Activated naive CD8-positive, alpha-beta T cell treated with anti-CD3 and anti-CD28 coated beads, Interleukin-2, amount 10 ng/mL, durations not matched to agents 7 days and 5 days (primary cell): ENCODE measurements around the gene COL20A1. TPM values are rescaled to one million over a fixed set of nuclear protein-coding genes. Genes with fewer than 3 reads are reported as not detected.

Experiments
- ATAC-seq: fragments of 150-1000 bp; cut with Tn5 transposase; one replicate; pipeline ENCODE4 v1.10.0; 2021; ENCODE audit warnings: low read depth, moderate library complexity
- POLR2A ChIA-PET: fragments of 350-600 bp; sonication (Branson Sonifier 250); formaldehyde crosslinking; loops from one replicate; lab custom pipeline; 2021; ENCODE audit warnings: antibody characterized with exemption; lab: Charles Lee
- DNase-seq: peaks from one replicate; pipeline ENCODE4 v3.0.0; 2021
- H3K27ac Mint-ChIP-seq: one replicate; pipeline ENCODE4 v1.8.0; 2022; ENCODE audit warnings: mild to moderate bottlenecking, mixed read lengths
- H3K27me3 Mint-ChIP-seq: one replicate; pipeline ENCODE4 v1.8.0; 2022; ENCODE audit warnings: mild to moderate bottlenecking, moderate library complexity, mixed read lengths
- H3K36me3 Mint-ChIP-seq: one replicate; pipeline ENCODE4 v1.8.0; 2021; ENCODE audit warnings: mild to moderate bottlenecking, mixed read lengths
- H3K4me1 Mint-ChIP-seq: one replicate; pipeline ENCODE4 v1.8.0; 2021; ENCODE audit warnings: mixed read lengths
- H3K4me3 Mint-ChIP-seq: one replicate; pipeline ENCODE4 v1.8.0; 2022; ENCODE audit warnings: mild to moderate bottlenecking, moderate library complexity, mixed read lengths
- H3K9me3 Mint-ChIP-seq: one replicate; pipeline ENCODE4 v1.8.0; 2021; ENCODE audit warnings: mixed read lengths
- total RNA-seq, 2 experiments: library from RNA; stranded (reverse); gene quantifications; one replicate each; pipeline ENCODE4 v1.2.3, GENCODE V29; 2021

Gene COL20A1
- total RNA-seq, 2 experiments from 2014 or later: 0.26 TPM; not detected in 1

DNA sequence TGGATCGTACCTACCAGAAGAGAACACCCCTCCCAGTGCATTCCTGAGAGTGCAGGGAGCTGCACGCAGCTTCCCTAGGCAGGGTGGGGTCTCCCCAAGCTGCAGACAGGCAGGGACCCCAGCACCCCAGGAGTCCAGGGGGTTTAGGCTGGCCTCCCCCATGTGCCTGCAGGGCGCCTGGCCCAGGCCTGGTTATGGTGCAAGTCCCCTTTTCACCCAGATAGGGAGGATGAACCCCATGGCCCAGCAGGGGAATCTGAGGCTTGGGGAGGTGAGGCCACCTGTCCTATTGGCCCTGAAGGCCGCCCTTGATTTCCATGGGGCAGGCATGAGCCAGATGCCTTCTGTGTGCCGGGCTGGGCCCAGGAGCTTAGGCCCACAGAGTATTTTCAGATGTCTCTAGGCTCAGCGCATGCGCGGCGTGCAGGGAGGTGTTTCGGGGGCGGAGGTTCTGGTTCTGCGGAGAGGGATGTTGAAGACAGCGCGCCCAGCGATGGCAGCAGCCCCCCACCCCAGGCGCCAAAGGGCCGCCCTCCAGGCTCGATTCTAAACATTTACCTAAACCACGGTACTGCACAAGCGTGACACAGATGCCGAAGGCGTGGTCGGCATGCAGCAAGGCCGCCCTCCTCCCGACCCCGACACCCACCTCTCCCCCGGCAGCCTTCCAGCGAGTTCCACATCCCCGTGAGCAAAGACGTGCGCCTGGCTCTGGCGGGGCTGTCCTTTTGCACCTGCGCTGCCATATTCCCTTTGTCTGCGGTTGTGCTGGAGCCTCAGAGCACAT is 29.4 kb downstream of the COL20A1 start:
- no peaks in the 10 kb centered on the region for H3K9me3 Mint-ChIP-seq

DNA sequence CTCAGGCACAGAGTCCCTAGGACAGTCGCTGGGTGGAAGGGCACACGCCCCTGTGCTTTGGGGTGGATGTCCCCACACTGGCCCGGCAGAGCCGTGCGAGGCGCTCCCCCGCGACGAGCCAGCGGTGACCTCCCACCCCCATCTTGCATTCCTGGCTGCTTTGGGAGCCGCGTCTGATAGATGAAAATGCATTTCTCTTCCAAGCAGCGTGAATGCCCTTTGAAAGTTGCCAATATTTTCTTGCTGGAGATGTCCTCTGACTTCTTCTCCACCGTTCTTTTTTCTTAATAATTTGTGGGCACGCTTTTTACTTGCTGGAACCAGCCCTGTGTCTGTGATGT is 29.9 kb downstream of the COL20A1 start:
- DNase-seq (peak; percentile 14), ATAC-seq (no peak)
- H3K27me3 Mint-ChIP-seq: peaks cover 11% of the 10 kb centered on the region
- POLR2A ChIA-PET: no interaction called here
- no peaks in the 10 kb centered on the region for H3K9me3 Mint-ChIP-seq
- H3K4me1 Mint-ChIP-seq: no peaks in the 10 kb centered on the region
- H3K4me3 Mint-ChIP-seq: no peak overlapping the region
- no peak overlapping the region for H3K27ac Mint-ChIP-seq
- H3K36me3 Mint-ChIP-seq: no peaks in the 10 kb centered on the region

More for the DNA sequence above, 29.4 kb downstream of the COL20A1 start:
- no peak for ATAC-seq
- H3K36me3 Mint-ChIP-seq: no peaks in the 10 kb centered on the region
- no peak overlapping the region for H3K4me3 Mint-ChIP-seq
- peaks cover 11% of the 10 kb centered on the region for H3K27me3 Mint-ChIP-seq
- POLR2A ChIA-PET: no interaction called here
- H3K4me1 Mint-ChIP-seq: no peaks in the 10 kb centered on the region
- DNase-seq: peak; percentile 20
- no peak overlapping the region for H3K27ac Mint-ChIP-seq

- POLR2A ChIA-PET: no interaction called here
- Mint-ChIP-seq H3K36me3 (no peaks in the 10 kb centered on the region), H3K27me3 (peaks cover 11% of the 10 kb centered on the region), H3K4me1 (no peaks in the 10 kb centered on the region), H3K4me3 (no peak overlapping the region), H3K27ac (no peak overlapping the region), H3K9me3 (no peaks in the 10 kb centered on the region)
- ATAC-seq: no peak
- DNase-seq: no peak
Measured at GRCh38 chr20:63323357-63323981, 30.5 kb downstream of the COL20A1 start.

DNA sequence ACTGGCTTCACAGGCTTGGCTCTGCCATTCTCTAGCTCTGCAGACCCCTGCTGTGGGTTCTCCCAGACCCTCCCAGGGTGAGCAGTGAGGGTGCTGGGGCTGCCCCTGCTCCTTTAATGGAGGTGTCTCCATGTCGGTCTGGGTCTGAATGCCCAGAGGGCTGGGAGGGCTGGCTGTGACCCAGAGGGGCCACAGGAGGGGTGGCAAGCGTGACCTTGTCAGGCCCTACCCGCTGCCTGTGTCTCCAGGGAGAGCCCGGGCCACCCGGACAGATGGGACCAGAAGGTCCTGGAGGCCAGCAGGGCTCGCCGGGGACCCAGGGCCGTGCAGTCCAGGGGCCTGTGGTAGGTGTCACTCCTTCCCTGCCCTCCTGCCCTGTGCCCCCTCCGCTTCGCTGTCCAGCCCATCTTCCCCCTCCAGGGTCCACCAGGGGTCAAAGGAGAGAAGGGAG is 32.1 kb downstream of the COL20A1 start:
- no peak overlapping the region for H3K4me3 Mint-ChIP-seq
- H3K9me3 Mint-ChIP-seq: no peaks in the 10 kb centered on the region
- H3K4me1 Mint-ChIP-seq: no peaks in the 10 kb centered on the region
- H3K36me3 Mint-ChIP-seq: no peaks in the 10 kb centered on the region
- no peak overlapping the region for H3K27ac Mint-ChIP-seq
- POLR2A ChIA-PET: no interaction called here
- DNase-seq (no peak), ATAC-seq (no peak)
- H3K27me3 Mint-ChIP-seq: peaks cover 11% of the 10 kb centered on the region

- H3K36me3 Mint-ChIP-seq: no peaks in the 10 kb centered on the region
- no peak for ATAC-seq
- H3K27me3 Mint-ChIP-seq: peaks cover 11% of the 10 kb centered on the region
- no peaks in the 10 kb centered on the region for H3K9me3 Mint-ChIP-seq
- POLR2A ChIA-PET: no interaction called here
- no peaks in the 10 kb centered on the region for H3K4me1 Mint-ChIP-seq
- DNase-seq: peak; percentile 15
- no peak overlapping the region for H3K4me3 Mint-ChIP-seq
- no peak overlapping the region for H3K27ac Mint-ChIP-seq
Measured at GRCh38 chr20:63325554-63326313, 32.7 kb downstream of the COL20A1 start.

DNA sequence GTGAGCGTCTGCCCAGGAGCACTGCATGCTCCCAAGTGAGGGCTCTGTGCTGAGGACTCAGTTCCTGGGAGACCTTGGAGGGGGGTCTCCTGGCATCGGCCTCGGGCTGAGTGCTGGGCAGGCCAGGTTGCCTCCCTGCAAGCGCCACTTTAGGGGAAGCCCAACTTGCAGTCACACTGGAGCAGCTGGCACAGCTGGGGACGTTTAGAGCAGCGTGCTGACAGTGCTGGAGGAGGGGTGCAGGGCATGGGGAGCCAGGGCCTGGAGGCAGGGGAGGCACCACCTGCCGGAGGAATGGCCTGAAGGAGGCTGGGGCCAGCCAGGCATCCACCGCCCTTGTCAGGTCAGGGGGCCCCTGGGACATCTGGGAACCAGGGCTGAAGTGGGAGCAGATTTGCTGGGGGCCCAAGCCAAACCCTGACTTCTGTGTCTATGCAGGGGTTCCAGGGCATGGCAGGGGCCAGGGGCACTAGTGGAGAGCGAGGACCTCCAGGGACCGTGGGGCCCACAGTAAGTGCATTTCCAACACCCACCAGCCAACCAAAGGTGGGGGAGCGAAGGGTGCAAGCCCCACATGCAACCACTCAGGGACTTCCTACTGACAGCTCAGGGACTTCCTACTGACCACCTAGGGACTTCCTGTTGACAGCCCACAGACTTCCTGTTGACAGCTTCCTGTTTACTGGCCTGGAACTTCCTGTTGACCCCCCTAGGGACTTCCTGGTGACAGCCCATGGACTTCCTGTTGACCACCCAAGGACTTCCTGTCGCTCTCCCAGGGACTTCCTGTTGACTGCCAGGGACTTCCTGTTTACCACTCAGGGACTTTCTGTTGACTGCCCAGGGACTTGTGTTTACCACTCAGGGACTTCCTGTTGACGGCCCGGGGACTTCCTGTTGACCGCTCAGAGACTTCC is 33.6 kb downstream of the COL20A1 start:
- no peak for DNase-seq
- Mint-ChIP-seq H3K36me3 (peaks cover under 1% of the 10 kb centered on the region), H3K4me1 (no peaks in the 10 kb centered on the region), H3K27ac (peak overlapping the region; percentile 63), H3K9me3 (peaks cover 2% of the 10 kb centered on the region), H3K27me3 (peaks cover 11% of the 10 kb centered on the region), H3K4me3 (no peak overlapping the region)
- POLR2A ChIA-PET: no interaction called here
- ATAC-seq: no peak

DNA sequence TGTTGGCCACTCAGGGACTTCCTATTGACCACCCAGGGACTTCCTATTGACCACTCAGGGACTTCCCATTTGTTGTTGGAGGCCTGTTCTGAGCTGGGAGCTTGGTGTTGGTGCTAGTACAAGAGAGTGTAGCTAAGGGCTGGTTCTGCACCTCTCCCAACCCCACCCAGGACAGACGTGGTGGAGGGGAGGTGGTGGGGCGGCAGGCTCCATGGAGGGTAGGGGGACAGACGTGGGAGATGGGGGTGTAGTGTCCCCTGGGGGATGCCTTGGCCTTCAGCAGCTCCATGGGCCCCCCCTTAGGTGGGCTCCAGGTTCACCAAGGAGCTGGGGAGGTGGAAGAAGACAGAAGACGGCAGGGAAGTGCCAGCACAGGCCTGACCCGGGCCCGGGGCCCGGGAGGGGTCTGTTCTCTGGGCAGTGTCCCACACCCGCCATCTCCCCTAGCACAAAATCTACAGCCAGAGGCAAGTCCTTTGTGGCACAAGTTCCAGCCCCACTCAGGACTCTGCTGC is 34.3 kb downstream of the COL20A1 start:
- peak; percentile 36 for ATAC-seq
- H3K36me3 Mint-ChIP-seq: peaks cover 2% of the 10 kb centered on the region
- H3K27me3 Mint-ChIP-seq: peaks cover 13% of the 10 kb centered on the region
- peak overlapping the region; percentile 63 for H3K27ac Mint-ChIP-seq
- no peak for DNase-seq
- POLR2A ChIA-PET: no interaction called here
- peaks cover 7% of the 10 kb centered on the region for H3K9me3 Mint-ChIP-seq
- H3K4me3 Mint-ChIP-seq: no peak overlapping the region
- no peaks in the 10 kb centered on the region for H3K4me1 Mint-ChIP-seq

GRCh38 chr20:63328026-63328700 is 35.2 kb downstream of the COL20A1 start:
- Mint-ChIP-seq H3K27ac (no peak overlapping the region), H3K36me3 (peaks cover 2% of the 10 kb centered on the region), H3K9me3 (peaks cover 7% of the 10 kb centered on the region), H3K4me1 (no peaks in the 10 kb centered on the region), H3K4me3 (no peak overlapping the region), H3K27me3 (peaks cover 8% of the 10 kb centered on the region)
- POLR2A ChIA-PET: no interaction called here
- ATAC-seq (no peak), DNase-seq (no peak)

DNA sequence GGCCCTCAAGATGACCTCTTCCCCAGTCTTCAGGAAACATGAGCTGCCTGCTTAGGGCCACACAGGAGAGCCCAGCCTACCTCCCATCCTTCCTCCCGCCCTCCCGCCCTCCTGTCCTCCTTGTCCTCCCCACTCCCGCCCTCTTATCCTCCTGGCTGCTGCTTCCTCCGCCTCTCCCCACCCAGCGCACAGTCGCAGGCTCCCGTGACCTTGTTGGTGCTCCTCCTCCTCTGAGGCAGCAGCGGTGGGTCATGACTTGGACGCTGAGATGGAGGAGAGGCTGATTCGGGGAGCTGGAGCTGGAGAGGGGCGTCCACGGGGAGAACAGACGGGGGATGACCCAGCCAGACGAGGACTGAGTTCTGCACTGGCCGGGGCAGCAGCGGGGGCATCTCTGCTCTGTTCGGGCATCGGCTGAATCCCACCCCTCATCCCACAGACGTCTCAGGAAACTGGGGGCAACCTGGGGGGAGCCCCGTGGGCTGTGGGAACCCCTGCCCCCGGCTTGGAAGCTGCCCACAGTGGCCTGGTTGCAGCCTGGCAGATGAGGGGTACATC is 35.8 kb downstream of the COL20A1 start:
- DNase-seq: no peak
- Mint-ChIP-seq H3K36me3 (peaks cover 2% of the 10 kb centered on the region), H3K27ac (no peak overlapping the region), H3K4me1 (no peaks in the 10 kb centered on the region), H3K27me3 (peaks cover 2% of the 10 kb centered on the region), H3K9me3 (peaks cover 7% of the 10 kb centered on the region), H3K4me3 (no peak overlapping the region)
- no peak for ATAC-seq
- POLR2A ChIA-PET: no interaction called here

DNA sequence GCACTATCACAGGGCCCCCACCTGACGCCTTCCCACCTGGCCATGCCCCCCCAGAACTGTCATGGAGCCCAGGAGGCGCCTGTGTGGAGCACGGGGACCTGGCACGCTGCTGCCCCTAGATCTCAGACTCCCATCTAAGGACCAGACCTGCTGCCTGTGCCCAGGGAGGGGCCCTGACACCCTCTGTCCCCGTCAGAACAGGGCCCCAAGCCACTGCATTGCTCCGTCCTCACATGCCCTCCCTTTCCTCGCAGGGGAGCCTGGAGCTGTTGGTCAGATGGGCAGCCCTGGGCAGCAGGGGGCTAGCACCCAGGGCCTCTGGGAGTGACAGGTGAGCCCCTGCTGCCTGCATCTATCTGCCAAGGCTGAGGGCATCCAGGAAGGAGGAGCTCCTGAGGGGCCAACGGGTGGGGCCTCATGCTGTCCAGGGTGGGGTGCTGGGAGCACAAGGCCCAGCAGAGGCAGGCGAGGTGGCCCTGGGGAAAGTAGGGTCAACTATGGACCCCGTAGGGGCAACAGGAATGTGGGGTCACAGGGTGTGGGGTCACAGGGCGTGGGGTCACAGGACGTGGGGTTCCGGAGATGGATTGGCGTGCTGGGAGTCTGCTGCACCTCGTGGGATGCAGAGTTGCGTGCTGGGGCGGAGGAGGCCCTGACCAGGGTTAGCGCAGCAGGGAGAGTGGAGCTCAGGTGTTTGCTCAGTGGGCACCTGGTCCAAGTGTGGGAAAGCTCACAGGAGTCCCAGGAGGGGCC is 36.5 kb downstream of the COL20A1 start:
- Mint-ChIP-seq H3K4me1 (no peaks in the 10 kb centered on the region), H3K9me3 (peaks cover 7% of the 10 kb centered on the region), H3K27ac (peak overlapping the region; percentile 50), H3K36me3 (peaks cover 2% of the 10 kb centered on the region), H3K4me3 (no peak overlapping the region), H3K27me3 (peaks cover 2% of the 10 kb centered on the region)
- POLR2A ChIA-PET: no interaction called here
- DNase-seq: no peak
- ATAC-seq: no peak

- Mint-ChIP-seq H3K4me3 (no peak overlapping the region), H3K27me3 (peaks cover 2% of the 10 kb centered on the region), H3K4me1 (no peaks in the 10 kb centered on the region), H3K36me3 (peaks cover 2% of the 10 kb centered on the region), H3K9me3 (peaks cover 7% of the 10 kb centered on the region), H3K27ac (no peak overlapping the region)
- POLR2A ChIA-PET: no interaction called here
- ATAC-seq: no peak
- no peak for DNase-seq
Measured at GRCh38 chr20:63330084-63330760, 37.2 kb downstream of the COL20A1 start.
